ENCODE results near the gene HOXC9.

GRCh38 chr12:54024127-54024526 is 24.2 kb downstream of the HOXC9 start:
- TF ChIP-seq POLR2A (IDR thresholded peaks at IDR 0.05) (no peak), CTCF (IDR thresholded peaks at IDR 0.05) (no peak)
